H9 (cell line): ENCODE measurements around the gene DNAH1. TPM values are rescaled to one million over a fixed set of nuclear protein-coding genes. Genes with fewer than 3 reads are reported as not detected.

ENCODE experiments used
- DNase-seq: peaks from one replicate; pipeline ENCODE4 v3.0.0-alpha.2; 2017
- H2AFZ ChIP-seq: one replicate; pipeline ENCODE4 v1.6.1; 2013; ENCODE audit warnings: mild to moderate bottlenecking, low read length, control low read depth, moderate library complexity
- H2AK5ac ChIP-seq: 2 replicates; pipeline ENCODE4 v1.6.1; 2013; ENCODE audit warnings: low read length, control low read depth, mixed read lengths; ENCODE audit not compliant: insufficient read length
- H2BK120ac ChIP-seq: one replicate; pipeline ENCODE4 v1.6.1; 2013; ENCODE audit warnings: low read depth, mild to moderate bottlenecking, low read length, control low read depth, inconsistent platforms; ENCODE audit not compliant: poor library complexity, severe bottlenecking
- H2BK12ac ChIP-seq: 2 replicates; pipeline ENCODE4 v1.6.1; 2013; ENCODE audit warnings: low read length, control low read depth, mixed read lengths, low read depth; ENCODE audit not compliant: insufficient read length
- H2BK15ac ChIP-seq: 2 replicates; pipeline ENCODE4 v1.6.1; 2013; ENCODE audit warnings: low read depth, low read length, control low read depth
- H2BK20ac ChIP-seq: one replicate; pipeline ENCODE4 v1.6.1; 2013; ENCODE audit warnings: low read depth, mild to moderate bottlenecking, low read length, control low read depth, inconsistent platforms; ENCODE audit not compliant: poor library complexity, severe bottlenecking
- H2BK5ac ChIP-seq: 2 replicates; pipeline ENCODE4 v1.6.1; 2013; ENCODE audit warnings: low read length, control low read depth, mixed read lengths; ENCODE audit not compliant: insufficient read length
- H3K14ac ChIP-seq: 2 replicates; pipeline ENCODE4 v1.6.1; 2013; ENCODE audit warnings: low read length, control low read depth; ENCODE audit not compliant: insufficient read depth
- H3K18ac ChIP-seq: 2 replicates; pipeline ENCODE4 v1.6.1; 2013; ENCODE audit warnings: low read depth, mild to moderate bottlenecking, mixed read lengths, low read length, control low read depth; ENCODE audit not compliant: insufficient read length
- H3K23ac ChIP-seq: 2 replicates; pipeline ENCODE4 v1.6.1; 2013; ENCODE audit warnings: low read length, control low read depth, mixed read lengths, low read depth; ENCODE audit not compliant: insufficient read length
- H3K23me2 ChIP-seq: 2 replicates; pipeline ENCODE4 v1.6.1; 2013; ENCODE audit warnings: low read depth, mild to moderate bottlenecking, mixed read lengths, low read length, control low read depth; ENCODE audit not compliant: insufficient read length, poor library complexity, severe bottlenecking
- H3K27ac ChIP-seq: 2 replicates; pipeline ENCODE4 v1.5.1; 2013; ENCODE audit warnings: low read length, control low read depth, mixed read lengths, low read depth; ENCODE audit not compliant: insufficient read length
- H3K27me3 ChIP-seq: 2 replicates; pipeline ENCODE4 v1.6.1; 2013; ENCODE audit warnings: low read length, control low read depth, inconsistent platforms; ENCODE audit not compliant: insufficient read depth
- H3K4ac ChIP-seq: 2 replicates; pipeline ENCODE4 v1.6.1; 2013; ENCODE audit warnings: low read depth, mild to moderate bottlenecking, control low read depth, inconsistent platforms, low read length, moderate library complexity
- H3K4me1 ChIP-seq: 2 replicates; pipeline ENCODE4 v1.6.1; 2013; ENCODE audit warnings: low read length, control low read depth, inconsistent platforms; ENCODE audit not compliant: insufficient read depth
- H3K4me2 ChIP-seq: 2 replicates; pipeline ENCODE4 v1.6.1; 2013; ENCODE audit warnings: low read length, control low read depth, mixed read lengths; ENCODE audit not compliant: insufficient read length, insufficient read depth
- H3K56ac ChIP-seq: 2 replicates; pipeline ENCODE4 v1.6.1; 2013; ENCODE audit warnings: low read depth, mild to moderate bottlenecking, mixed read lengths, low read length, control low read depth; ENCODE audit not compliant: insufficient read length
- H3K79me1 ChIP-seq: 2 replicates; pipeline ENCODE4 v1.6.1; 2013; ENCODE audit warnings: low read depth, mild to moderate bottlenecking, moderate library complexity, low read length, control low read depth, inconsistent platforms; ENCODE audit not compliant: insufficient read depth, poor library complexity, severe bottlenecking
- H3K79me2 ChIP-seq: 2 replicates; pipeline ENCODE4 v1.6.1; 2013; ENCODE audit warnings: low read length, control low read depth, inconsistent platforms; ENCODE audit not compliant: insufficient read depth
- H3K9ac ChIP-seq: 2 replicates; pipeline ENCODE4 v1.6.1; 2013; ENCODE audit warnings: low read length, control low read depth, mixed read lengths; ENCODE audit not compliant: insufficient read length; ENCODE audit errors: extremely low read depth
- H3K9me3 ChIP-seq: one replicate; pipeline ENCODE4 v1.6.1; 2013; ENCODE audit warnings: low read depth, low read length, inconsistent platforms; ENCODE audit not compliant: control insufficient read depth
- H3T11ph ChIP-seq: one replicate; pipeline ENCODE4 v1.6.1; 2013; ENCODE audit warnings: mild to moderate bottlenecking, low read length, control low read depth, inconsistent platforms
- H4K20me1 ChIP-seq: one replicate; pipeline ENCODE4 v1.6.1; 2013; ENCODE audit not compliant: control insufficient read depth, insufficient read length, insufficient read depth
- H4K5ac ChIP-seq: 2 replicates; pipeline ENCODE4 v1.6.1; 2013; ENCODE audit warnings: low read depth, mild to moderate bottlenecking, mixed read lengths, low read length, control low read depth; ENCODE audit not compliant: insufficient read length
- H4K8ac ChIP-seq: replicated peaks from 2 replicates; pipeline ENCODE4 v1.6.1; 2013; ENCODE audit warnings: low read length, control low read depth, mixed read lengths, low read depth; ENCODE audit not compliant: insufficient read length
- H4K91ac ChIP-seq: 2 replicates; pipeline ENCODE4 v1.6.1; 2013; ENCODE audit warnings: low read depth, mild to moderate bottlenecking, moderate library complexity, mixed read lengths, low read length, control low read depth; ENCODE audit not compliant: insufficient read length
- H3K27ac Mint-ChIP-seq, 3 experiments: 2 replicates in 2 of 3; 3 replicates in 1 of 3; pipeline ENCODE4 v1.8.0; 2020 to 2021; ENCODE audit warnings: mixed read lengths in 3 of 3, mild to moderate bottlenecking in 1 of 3, moderate library complexity in 1 of 3
- H3K27me3 Mint-ChIP-seq: 2 replicates; pipeline ENCODE4 v1.8.0; 2021; ENCODE audit warnings: low read depth, mild to moderate bottlenecking, moderate library complexity, mixed read lengths
- H3K36me3 Mint-ChIP-seq, 3 experiments: 2 replicates in 2 of 3; 3 replicates in 1 of 3; pipeline ENCODE4 v1.8.0; 2020 to 2021; ENCODE audit warnings: low read depth in 3 of 3, mixed read lengths in 3 of 3; ENCODE audit not compliant: insufficient read depth in 1 of 3
- H3K4me1 Mint-ChIP-seq, 2 experiments: 2 replicates each; pipeline ENCODE4 v1.8.0; 2020; ENCODE audit warnings: mixed read lengths in 2 of 2
- H3K4me3 Mint-ChIP-seq, 2 experiments: 2 replicates in 1 of 2; 3 replicates in 1 of 2; pipeline ENCODE4 v1.8.0; 2020 to 2021; ENCODE audit warnings: mild to moderate bottlenecking in 2 of 2, mixed read lengths in 2 of 2, moderate library complexity in 1 of 2
- H3K9me3 Mint-ChIP-seq, 2 experiments: 2 replicates in 1 of 2; 3 replicates in 1 of 2; pipeline ENCODE4 v1.8.0; 2020; ENCODE audit warnings: mild to moderate bottlenecking in 2 of 2, mixed read lengths in 2 of 2, moderate library complexity in 1 of 2
- CTCF ChIP-seq: fragments of 200-600 bp; sonication (generic); conservative IDR thresholded peaks from 3 replicates; pipeline ENCODE4 v1.8.0; 2021; ENCODE audit warnings: antibody characterized with exemption, mild to moderate bottlenecking
- WGBS: extraction: QIAGEN DNeasy Blood & Tissue Kit; methylation state at CpG from one replicate; pipeline ENCODE4 v1.1.7; 2013; ENCODE audit warnings: missing lambda C conversion rate, low lambda C conversion rate, mixed read lengths; ENCODE audit not compliant: insufficient read length; ENCODE audit errors: extremely low coverage; 5-methylcytosine and 5-hydroxymethylcytosine counted together
- total RNA-seq: library from RNA; stranded (reverse); gene quantifications from 2 replicates; pipeline ENCODE4 v1.2.1, GENCODE V29; 2021

Gene DNAH1
- total RNA-seq, 1 experiment from 2014 or later: 2.0 TPM

GRCh38 chr3:52440671-52441070 lies 124.6 kb downstream of the DNAH1 start:
- H3K23ac ChIP-seq: no peak overlapping the region
- H3K9me3 ChIP-seq: no peaks in the 10 kb centered on the region
- DNase-seq: no peak
- no peak overlapping the region for H4K91ac ChIP-seq
- H2BK120ac ChIP-seq: no peak overlapping the region
- no peak overlapping the region for H4K8ac ChIP-seq
- no peak overlapping the region for H2BK20ac ChIP-seq
- no peak overlapping the region for H3K18ac ChIP-seq
- H3K27ac ChIP-seq: no peak overlapping the region
- H3K9ac ChIP-seq: no peak overlapping the region
- H3T11ph ChIP-seq: no peak overlapping the region
- no peaks in the 10 kb centered on the region for H3K23me2 ChIP-seq
- no peak overlapping the region for H2BK15ac ChIP-seq
- no peaks in the 10 kb centered on the region for H3K79me1 ChIP-seq
- H3K4me3 Mint-ChIP-seq: no peak overlapping the region
- 0 out of 2 replicates have a peak, but pooled peaks cover 2% of the 10 kb centered on the region for H3K27me3 Mint-ChIP-seq
- no peak overlapping the region for H3K4me2 ChIP-seq
- no peaks in the 10 kb centered on the region for H3K79me2 ChIP-seq
- H2AFZ ChIP-seq: no peak overlapping the region
- H3K27me3 ChIP-seq: no peaks in the 10 kb centered on the region
- H3K4ac ChIP-seq: no peak overlapping the region
- no peak overlapping the region for H2BK12ac ChIP-seq
- no peaks in the 10 kb centered on the region for H4K20me1 ChIP-seq
- H3K9me3 Mint-ChIP-seq: no peaks in the 10 kb centered on the region
- no peak overlapping the region for H2BK5ac ChIP-seq
- TF ChIP-seq CTCF: no peak
- no peak overlapping the region for H3K56ac ChIP-seq
- H3K36me3 Mint-ChIP-seq: no peaks in the 10 kb centered on the region; a peak in 1 of 7 replicates
- H3K4me1 ChIP-seq: no peaks in the 10 kb centered on the region
- no CpG with 5 or more reads among the region's 14 CpGs for WGBS
- no peak overlapping the region; the same call in 1 of the 2 replicates for H3K14ac ChIP-seq
- H3K27ac Mint-ChIP-seq: peak overlapping the region in 1 of 3 experiments; percentile 83; a peak in 1 of 7 replicates
- peaks cover 4 to 10% of the 10 kb centered on the region in 2 experiments; a peak in 3 of 4 replicates for H3K4me1 Mint-ChIP-seq
- no peak overlapping the region for H2AK5ac ChIP-seq
- H4K5ac ChIP-seq: no peak overlapping the region
